ENCODE measurements around the gene SSBP3.

GRCh38 chr1:54377040-54377691, 29.0 kb downstream of the SSBP3 start:
- TF ChIP-seq EZH2 (IDR thresholded peaks at IDR 0.05; ENCODE audit: insufficient read depth, poor library complexity, severe bottlenecking) (no peak), EZH2phosphoT487 (IDR thresholded peaks at IDR 0.05; ENCODE audit: insufficient read depth, low read depth) (no peak)
